ENCODE results near the gene YWHAB. TPM values are rescaled to one million over a fixed set of nuclear protein-coding genes. Genes with fewer than 3 reads are reported as not detected.

The YWHAB gene
- total RNA-seq, 1 experiment from 2014 or later, result 216 TPM

DNA sequence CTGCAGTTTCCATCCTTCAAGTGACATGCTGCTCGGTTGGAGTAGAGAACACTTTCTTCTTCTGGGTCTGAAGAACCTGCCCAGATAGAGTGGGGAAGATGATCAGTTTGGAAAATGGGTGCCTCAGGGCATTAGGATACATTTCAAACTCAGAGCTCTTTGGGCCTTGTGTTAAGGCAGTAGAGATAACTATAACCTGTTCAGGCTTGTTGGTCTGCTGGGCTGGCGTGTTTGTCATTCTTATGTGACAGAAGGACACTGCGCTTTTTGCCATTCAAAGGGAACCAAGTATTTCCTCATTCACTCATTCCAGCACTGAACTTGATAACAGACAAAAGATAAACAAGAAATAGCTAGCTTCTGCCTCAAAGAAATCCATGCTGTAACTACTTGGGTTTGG is 70.9 kb downstream of the YWHAB start:
- DNase-seq (ENCODE audit: low spot score), result no peak
- POLR2A ChIA-PET, result interaction anchor here (1.5 kb wide), 1 partner anchor 15 kb away, joined by 3 read pairs; no protein-coding TSS in a partner anchor
- peaks cover 10% of the 10 kb centered on the region for H3K27me3 Mint-ChIP-seq (ENCODE audit: low read depth)
- peaks cover 50% of the 10 kb centered on the region for H3K36me3 Mint-ChIP-seq
- no peak for ATAC-seq
- no peaks in the 10 kb centered on the region for H3K9me3 Mint-ChIP-seq
- no peak overlapping the region for H3K27ac Mint-ChIP-seq
- CTCF ChIA-PET, result no interaction called here
- H3K4me3 Mint-ChIP-seq, result no peak overlapping the region
- TF ChIP-seq ZNF219 (CRISPR knock-in tag; IDR thresholded peaks at IDR 0.05; ENCODE audit: borderline replicate concordance), result no peak
- no peak for TF ChIP-seq MXD4 (CRISPR knock-in tag; IDR thresholded peaks at IDR 0.05; ENCODE audit: borderline replicate concordance)
- TF ChIP-seq, protein P1, sequence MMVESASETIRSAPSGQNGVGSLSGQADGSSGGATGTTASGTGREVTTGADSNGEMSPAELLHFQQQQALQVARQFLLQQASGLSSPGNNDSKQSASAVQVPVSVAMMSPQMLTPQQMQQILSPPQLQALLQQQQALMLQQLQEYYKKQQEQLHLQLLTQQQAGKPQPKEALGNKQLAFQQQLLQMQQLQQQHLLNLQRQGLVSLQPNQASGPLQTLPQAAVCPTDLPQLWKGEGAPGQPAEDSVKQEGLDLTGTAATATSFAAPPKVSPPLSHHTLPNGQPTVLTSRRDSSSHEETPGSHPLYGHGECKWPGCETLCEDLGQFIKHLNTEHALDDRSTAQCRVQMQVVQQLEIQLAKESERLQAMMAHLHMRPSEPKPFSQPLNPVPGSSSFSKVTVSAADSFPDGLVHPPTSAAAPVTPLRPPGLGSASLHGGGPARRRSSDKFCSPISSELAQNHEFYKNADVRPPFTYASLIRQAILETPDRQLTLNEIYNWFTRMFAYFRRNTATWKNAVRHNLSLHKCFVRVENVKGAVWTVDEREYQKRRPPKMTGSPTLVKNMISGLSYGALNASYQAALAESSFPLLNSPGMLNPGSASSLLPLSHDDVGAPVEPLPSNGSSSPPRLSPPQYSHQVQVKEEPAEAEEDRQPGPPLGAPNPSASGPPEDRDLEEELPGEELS (CRISPR knock-in tag; IDR thresholded peaks at IDR 0.05), result no peak
- TF ChIP-seq FOXP1 (CRISPR knock-in tag; IDR thresholded peaks at IDR 0.05; ENCODE audit: borderline replicate concordance), result no peak
- no peak for TF ChIP-seq IRF2 (CRISPR knock-in tag; IDR thresholded peaks at IDR 0.05; ENCODE audit: borderline replicate concordance, low read depth)
- no peak for TF ChIP-seq ZNF396 (CRISPR knock-in tag; IDR thresholded peaks at IDR 0.05; ENCODE audit: borderline replicate concordance)
- no peak for TF ChIP-seq ATF1 (CRISPR knock-in tag; IDR thresholded peaks at IDR 0.05)
- TF ChIP-seq TEAD4 (CRISPR knock-in tag; IDR thresholded peaks at IDR 0.05), result no peak
- TF ChIP-seq TP53 (CRISPR knock-in tag; IDR thresholded peaks at IDR 0.05), result no peak
- H3K4me1 Mint-ChIP-seq, result peaks cover 28% of the 10 kb centered on the region

Other genes starting within 250 kb of the YWHAB start
- gene ADA, start 234.0 kb upstream of the YWHAB start, total RNA-seq (2021), result 19.7 to 29.2 TPM (median 25.3 TPM) in 3 replicates
- gene CCN5, start 170.3 kb upstream of the YWHAB start, total RNA-seq (2021), result 0.16 to 0.37 TPM (median 0.23 TPM) in 3 replicates
- gene KCNK15, start 139.8 kb upstream of the YWHAB start, total RNA-seq (2021), result 0.24 to 0.37 TPM (median 0.32 TPM) in 3 replicates
- gene RIMS4, start 75.2 kb upstream of the YWHAB start, total RNA-seq (2021), result 24.8 to 27.4 TPM (median 27.3 TPM) in 3 replicates
- gene PABPC1L, start 24.4 kb downstream of the YWHAB start, total RNA-seq (2021), result 88.3 to 98.2 TPM (median 90.7 TPM) in 3 replicates
- gene TOMM34, start 74.7 kb downstream of the YWHAB start, total RNA-seq (2021), result 35.9 to 37.7 TPM (median 36.7 TPM) in 3 replicates
- gene STK4, start 80.8 kb downstream of the YWHAB start, total RNA-seq (2021), result 36.0 to 41.2 TPM (median 37.9 TPM) in 3 replicates
- 1.2 to 2.1 TPM (median 2.1 TPM) in 3 replicates for gene KCNS1, start 215.4 kb downstream of the YWHAB start, total RNA-seq (2021)
- gene WFDC5, start 229.5 kb downstream of the YWHAB start, total RNA-seq (2021), result not detected in 3 replicates
- not detected in 3 replicates for gene WFDC12, start 238.8 kb downstream of the YWHAB start, total RNA-seq (2021)

Data from WTC11 (cell line).